Myocyte (in vitro differentiated cells): Measurements from ENCODE around the gene PATJ. TPM values are rescaled to one million over a fixed set of nuclear protein-coding genes. Genes with fewer than 3 reads are reported as not detected.
"Not testable (repeated sequence)": the region's sequence is repeated elsewhere in the genome, so short reads cannot be mapped to it uniquely, and the experiment has no call there.

Experiments
- DNase-seq: peaks from one replicate; pipeline ENCODE4 v3.0.0-alpha.2; 2012; ENCODE audit warnings: low read depth
- polyA plus RNA-seq: library from polyadenylated mRNA; unstranded; fragments of >200 nt; gene quantifications from one replicate; pipeline ENCODE4 v1.2.1, GENCODE V29; 2012; ENCODE audit warnings: missing spikeins
- total RNA-seq: library from RNA; depleted of rRNA; stranded (reverse); fragments of >200 nt; gene quantifications from 2 replicates; pipeline ENCODE4 v1.2.3, GENCODE V29; 2014

The PATJ gene
- 1.7 and 3.1 TPM in 2 replicates for total RNA-seq
- polyA plus RNA-seq, result 1.6 TPM

- DNase-seq, result peak; percentile 23
Observed at GRCh38 chr1:61741711-61742619, at the start of gene PATJ. Gene PATJ (plus strand): TSS chr1:61742480. CDS start chr1:61762893, 20,413 bp downstream.

GRCh38 chr1:61699911-61700851 lies 42.1 kb upstream of the PATJ start:
- no peak for DNase-seq

GRCh38 chr1:61708953-61709907 lies 33.0 kb upstream of the PATJ start:
- no peak for DNase-seq

GRCh38 chr1:61709908-61710289 lies 32.4 kb upstream of the PATJ start:
- DNase-seq, result no peak

- DNase-seq, result not testable (repeated sequence)
Observed at GRCh38 chr1:61711257-61711656, 31.0 kb upstream of the PATJ start.

- DNase-seq, result no peak
Observed at GRCh38 chr1:61711969-61712368, 30.3 kb upstream of the PATJ start.

GRCh38 chr1:61718996-61719663 lies 23.1 kb upstream of the PATJ start:
- DNase-seq, result not testable (repeated sequence)

GRCh38 chr1:61724506-61724812 lies 17.8 kb upstream of the PATJ start:
- DNase-seq, result no peak

- DNase-seq, result peak; percentile 93
Observed at GRCh38 chr1:61724813-61725694, 17.2 kb upstream of the PATJ start, which contains the start of gene TM2D1. Gene TM2D1 (minus strand): TSS chr1:61725141. CDS start chr1:61725120, 21 bp downstream.

GRCh38 chr1:61727544-61727943 lies 14.7 kb upstream of the PATJ start:
- no peak for DNase-seq

- DNase-seq, result not testable (repeated sequence)
Observed at GRCh38 chr1:61730679-61731078, 11.6 kb upstream of the PATJ start.

- DNase-seq, result no peak
Observed at GRCh38 chr1:61732726-61733125, 9.6 kb upstream of the PATJ start.

- no peak for DNase-seq
Observed at GRCh38 chr1:61740751-61741700, 1.3 kb upstream of the PATJ start.

GRCh38 chr1:61742620-61743430 lies 545 bp downstream of the PATJ start:
- peak; percentile 67 for DNase-seq

GRCh38 chr1:61743431-61743705 lies 1.1 kb downstream of the PATJ start:
- no peak for DNase-seq

- no peak for DNase-seq
Observed at GRCh38 chr1:61743716-61744580, 1.7 kb downstream of the PATJ start.
